ENCODE results near the gene NUDT7.

Gene NUDT7

GRCh38 chr16:77780378-77780837 is 58.1 kb downstream of the NUDT7 start:
- TF ChIP-seq CTCF (IDR thresholded peaks at IDR 0.05; ENCODE audit: low read depth, low read length), result no peak
- H3K4me3 ChIP-seq (ENCODE audit: low read depth, low read length), result no peak overlapping the region
- peak; percentile 92 for DNase-seq (ENCODE audit: low read depth, low spot score)
- in situ Hi-C loops (cut with HindIII; ENCODE audit: low sequenced_read_pairs), result no loop called here

GRCh38 chr16:77781091-77781490 is 58.8 kb downstream of the NUDT7 start:
- H3K4me3 ChIP-seq (ENCODE audit: low read depth, low read length), result no peak overlapping the region
- in situ Hi-C loops (cut with HindIII; ENCODE audit: low sequenced_read_pairs), result no loop called here
- no peak for DNase-seq (ENCODE audit: low read depth, low spot score)
- TF ChIP-seq CTCF (IDR thresholded peaks at IDR 0.05; ENCODE audit: low read depth, low read length), result no peak

GRCh38 chr16:77782694-77783093 is 60.4 kb downstream of the NUDT7 start:
- no peak overlapping the region for H3K4me3 ChIP-seq (ENCODE audit: low read depth, low read length)
- in situ Hi-C loops (cut with HindIII; ENCODE audit: low sequenced_read_pairs), result no loop called here
- TF ChIP-seq CTCF (IDR thresholded peaks at IDR 0.05; ENCODE audit: low read depth, low read length), result peak; percentile 51
- DNase-seq (ENCODE audit: low read depth, low spot score), result no peak

- no peak for DNase-seq (ENCODE audit: low read depth, low spot score)
- in situ Hi-C loops (cut with HindIII; ENCODE audit: low sequenced_read_pairs), result no loop called here
- no peak overlapping the region for H3K4me3 ChIP-seq (ENCODE audit: low read depth, low read length)
- TF ChIP-seq CTCF (IDR thresholded peaks at IDR 0.05; ENCODE audit: low read depth, low read length), result peak; percentile 33
These were observed 62.4 kb downstream of the NUDT7 start for GRCh38 chr16:77784441-77785372.

GRCh38 chr16:77785373-77785764 is 63.1 kb downstream of the NUDT7 start:
- in situ Hi-C loops (cut with HindIII; ENCODE audit: low sequenced_read_pairs), result no loop called here

More at GRCh38 chr16:77785373-77785764, 63.1 kb downstream of the NUDT7 start:
- H3K4me3 ChIP-seq (ENCODE audit: low read depth, low read length), result no peak overlapping the region
- DNase-seq (ENCODE audit: low read depth, low spot score), result no peak
- TF ChIP-seq CTCF (IDR thresholded peaks at IDR 0.05; ENCODE audit: low read depth, low read length), result no peak
